WTC11 (cell line): ENCODE data around the gene PAOX.

Experiments
- CTCF ChIP-seq: fragments of 200-600 bp; IDR thresholded peaks from 2 replicates; pipeline ENCODE4 v1.8.0; 2022; ENCODE audit warnings: antibody characterized with exemption
- FOXP1 ChIP-seq: sonication (generic); formaldehyde crosslinking; IDR thresholded peaks from 2 replicates; pipeline ENCODE4 v1.8.0; 2022; ENCODE audit warnings: missing genetic modification reagents, mild to moderate bottlenecking, moderate library complexity, borderline replicate concordance
- GRHL2 ChIP-seq: fragments of 250-450 bp; sonication (Bioruptor Pico); IDR thresholded peaks from 2 replicates; pipeline ENCODE4 v1.8.0; 2022; ENCODE audit warnings: mild to moderate bottlenecking, moderate library complexity; ENCODE audit not compliant: insufficient replicate concordance, severe bottlenecking
- IRF2 ChIP-seq: sonication (generic); formaldehyde crosslinking; IDR thresholded peaks from 2 replicates; pipeline ENCODE4 v1.8.0; 2022; ENCODE audit warnings: low read depth, missing genetic modification reagents, borderline replicate concordance
- ZNF121 ChIP-seq: sonication (generic); formaldehyde crosslinking; IDR thresholded peaks from 2 replicates; pipeline ENCODE4 v1.8.0; 2023; ENCODE audit warnings: missing genetic modification reagents
- ZNF219 ChIP-seq: sonication (generic); formaldehyde crosslinking; IDR thresholded peaks from 2 replicates; pipeline ENCODE4 v1.8.0; 2023; ENCODE audit warnings: missing genetic modification reagents, mild to moderate bottlenecking, borderline replicate concordance
- ZNF232 ChIP-seq: sonication (generic); formaldehyde crosslinking; IDR thresholded peaks from 2 replicates; pipeline ENCODE4 v1.8.0; 2022; ENCODE audit warnings: mild to moderate bottlenecking, missing genetic modification reagents
- ZNF423 ChIP-seq: fragments of 250-450 bp; sonication (Bioruptor Pico); IDR thresholded peaks from 2 replicates; pipeline ENCODE4 v2.1.2; 2022; ENCODE audit warnings: mild to moderate bottlenecking, moderate library complexity

DNA sequence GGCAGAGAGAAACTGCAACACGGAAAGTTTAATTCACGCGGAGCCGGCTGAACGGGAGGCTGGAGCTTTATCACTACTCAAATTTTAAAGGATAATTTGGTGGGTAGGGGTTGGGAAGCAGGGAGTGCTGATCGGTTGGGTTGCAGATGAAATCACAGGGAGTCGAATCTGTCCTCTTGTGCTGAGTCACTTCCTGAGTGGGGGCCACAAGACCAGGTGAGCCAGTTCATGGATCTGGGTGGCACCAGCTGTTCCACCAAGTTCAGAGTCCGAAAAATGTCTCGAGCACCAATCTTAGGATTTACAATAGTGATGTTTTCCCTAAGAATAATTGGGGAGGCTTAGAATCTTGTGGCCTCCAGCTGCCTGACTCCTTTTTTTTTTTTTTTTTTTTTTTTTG lies 35.5 kb upstream of the PAOX start:
- TF ChIP-seq IRF2 (CRISPR knock-in tag) (no peak), CTCF (no peak), ZNF423 (CRISPR knock-in tag) (no peak), ZNF121 (CRISPR knock-in tag) (no peak), ZNF232 (CRISPR knock-in tag) (no peak), GRHL2 (no peak), FOXP1 (no peak), ZNF219 (CRISPR knock-in tag) (no peak)
